GM12878 (cell line): ENCODE data around the gene BCAS3.

Experiments
- RAD21 ChIP-seq: IDR thresholded peaks from 2 replicates; pipeline ENCODE4 v1.6.1; 2011; ENCODE audit warnings: mild to moderate bottlenecking, low read depth, low read length, moderate library complexity; ENCODE audit not compliant: insufficient read depth
- RBBP5 ChIP-seq: fragments of 200-600 bp; sonication (generic); conservative IDR thresholded peaks from 2 replicates; pipeline ENCODE4 v1.6.1; 2016
- TF ChIP-seq, protein P1 (sequence below): fragments of 450-650 bp; IDR thresholded peaks from 2 replicates; pipeline ENCODE4 v1.6.1; 2016; ENCODE audit warnings: mild to moderate bottlenecking
- TF ChIP-seq, protein P2 (sequence below), 3 experiments: IDR thresholded peaks in 2 of 3; conservative IDR thresholded peaks in 1 of 3; 2 replicates each; pipeline ENCODE4 v1.5.1; 2011; ENCODE audit warnings: low read depth in 3 of 3, low read length in 3 of 3, mild to moderate bottlenecking in 3 of 3, control low read depth in 2 of 3, moderate library complexity in 2 of 3, inconsistent platforms in 1 of 3, mixed read lengths in 1 of 3; ENCODE audit not compliant: control insufficient read depth in 2 of 3, insufficient read depth in 1 of 3; ENCODE audit errors: extremely low read depth in 1 of 3

DNA sequence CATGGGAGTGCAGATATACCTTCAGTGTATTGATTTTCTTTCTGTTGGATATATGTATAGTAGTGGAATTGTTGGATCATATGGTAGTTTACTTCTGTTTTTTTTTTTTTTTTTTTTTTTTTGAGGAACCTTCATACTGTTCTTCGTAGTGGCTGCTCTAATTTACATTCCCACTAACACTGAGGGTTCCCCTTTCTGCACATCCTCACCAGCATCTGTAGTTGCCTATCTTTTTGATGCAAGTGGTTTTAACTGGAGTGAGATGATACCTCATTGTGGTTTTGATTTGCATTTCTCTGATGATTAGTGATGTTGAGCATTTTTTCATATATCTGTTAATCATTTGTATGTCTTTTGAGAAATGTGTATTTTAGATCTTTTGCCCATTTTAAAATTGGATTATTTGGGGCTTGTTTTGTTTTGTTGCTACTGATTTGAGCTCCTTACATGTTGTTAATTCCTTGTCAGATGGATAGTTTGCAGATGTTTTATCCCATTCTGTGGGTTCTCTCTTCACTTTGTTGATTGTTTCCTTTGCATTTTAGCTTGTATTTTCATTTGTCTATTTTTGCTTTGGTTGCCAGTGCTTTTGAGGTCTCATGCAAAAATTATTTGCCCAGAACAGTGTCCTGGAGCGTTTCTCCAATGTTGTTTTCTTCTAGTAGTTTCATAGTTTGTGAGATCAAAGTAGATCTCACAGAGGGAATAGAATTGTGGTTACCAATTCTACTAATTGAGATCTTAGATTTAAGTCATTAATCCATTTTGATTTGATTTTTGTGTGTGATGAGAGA, 25.0 kb upstream of the BCAS3 start:
- no peak for TF ChIP-seq RAD21
- TF ChIP-seq, protein P1, sequence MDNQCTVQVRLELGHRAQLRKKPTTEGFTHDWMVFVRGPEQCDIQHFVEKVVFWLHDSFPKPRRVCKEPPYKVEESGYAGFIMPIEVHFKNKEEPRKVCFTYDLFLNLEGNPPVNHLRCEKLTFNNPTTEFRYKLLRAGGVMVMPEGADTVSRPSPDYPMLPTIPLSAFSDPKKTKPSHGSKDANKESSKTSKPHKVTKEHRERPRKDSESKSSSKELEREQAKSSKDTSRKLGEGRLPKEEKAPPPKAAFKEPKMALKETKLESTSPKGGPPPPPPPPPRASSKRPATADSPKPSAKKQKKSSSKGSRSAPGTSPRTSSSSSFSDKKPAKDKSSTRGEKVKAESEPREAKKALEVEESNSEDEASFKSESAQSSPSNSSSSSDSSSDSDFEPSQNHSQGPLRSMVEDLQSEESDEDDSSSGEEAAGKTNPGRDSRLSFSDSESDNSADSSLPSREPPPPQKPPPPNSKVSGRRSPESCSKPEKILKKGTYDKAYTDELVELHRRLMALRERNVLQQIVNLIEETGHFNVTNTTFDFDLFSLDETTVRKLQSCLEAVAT: peak; percentile 33; the same call in 1 of the 2 replicates
- no peak for TF ChIP-seq RBBP5
- TF ChIP-seq, protein P2, sequence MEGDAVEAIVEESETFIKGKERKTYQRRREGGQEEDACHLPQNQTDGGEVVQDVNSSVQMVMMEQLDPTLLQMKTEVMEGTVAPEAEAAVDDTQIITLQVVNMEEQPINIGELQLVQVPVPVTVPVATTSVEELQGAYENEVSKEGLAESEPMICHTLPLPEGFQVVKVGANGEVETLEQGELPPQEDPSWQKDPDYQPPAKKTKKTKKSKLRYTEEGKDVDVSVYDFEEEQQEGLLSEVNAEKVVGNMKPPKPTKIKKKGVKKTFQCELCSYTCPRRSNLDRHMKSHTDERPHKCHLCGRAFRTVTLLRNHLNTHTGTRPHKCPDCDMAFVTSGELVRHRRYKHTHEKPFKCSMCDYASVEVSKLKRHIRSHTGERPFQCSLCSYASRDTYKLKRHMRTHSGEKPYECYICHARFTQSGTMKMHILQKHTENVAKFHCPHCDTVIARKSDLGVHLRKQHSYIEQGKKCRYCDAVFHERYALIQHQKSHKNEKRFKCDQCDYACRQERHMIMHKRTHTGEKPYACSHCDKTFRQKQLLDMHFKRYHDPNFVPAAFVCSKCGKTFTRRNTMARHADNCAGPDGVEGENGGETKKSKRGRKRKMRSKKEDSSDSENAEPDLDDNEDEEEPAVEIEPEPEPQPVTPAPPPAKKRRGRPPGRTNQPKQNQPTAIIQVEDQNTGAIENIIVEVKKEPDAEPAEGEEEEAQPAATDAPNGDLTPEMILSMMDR (IDR thresholded peaks at IDR 0.05 in 2 of 3, conservative IDR thresholded peaks at IDR 0.05 in 1 of 3; ENCODE audit: control insufficient read depth in 2 of 3, extremely low read depth in 1 of 3, insufficient read depth in 1 of 3, low read depth in 3 of 3, low read length in 3 of 3): no peak
